GM18951 (cell line): ENCODE results near the gene C2CD4A.

Experiments
- POLR2A ChIP-seq: IDR thresholded peaks from 4 replicates; pipeline ENCODE4 v1.6.1; 2011; ENCODE audit warnings: mild to moderate bottlenecking; ENCODE audit not compliant: insufficient read length, insufficient read depth; ENCODE audit errors: extremely low read depth
- in situ Hi-C: fragments of 300-500 bp; cut with MboI; formaldehyde crosslinking; loops from one replicate; pipeline ENCODE4 v1.12.0; 2022; ENCODE audit warnings: low sequenced_read_pairs, mixed read lengths, inconsistent platforms; ENCODE audit not compliant: unreplicated experiment

The C2CD4A gene

DNA sequence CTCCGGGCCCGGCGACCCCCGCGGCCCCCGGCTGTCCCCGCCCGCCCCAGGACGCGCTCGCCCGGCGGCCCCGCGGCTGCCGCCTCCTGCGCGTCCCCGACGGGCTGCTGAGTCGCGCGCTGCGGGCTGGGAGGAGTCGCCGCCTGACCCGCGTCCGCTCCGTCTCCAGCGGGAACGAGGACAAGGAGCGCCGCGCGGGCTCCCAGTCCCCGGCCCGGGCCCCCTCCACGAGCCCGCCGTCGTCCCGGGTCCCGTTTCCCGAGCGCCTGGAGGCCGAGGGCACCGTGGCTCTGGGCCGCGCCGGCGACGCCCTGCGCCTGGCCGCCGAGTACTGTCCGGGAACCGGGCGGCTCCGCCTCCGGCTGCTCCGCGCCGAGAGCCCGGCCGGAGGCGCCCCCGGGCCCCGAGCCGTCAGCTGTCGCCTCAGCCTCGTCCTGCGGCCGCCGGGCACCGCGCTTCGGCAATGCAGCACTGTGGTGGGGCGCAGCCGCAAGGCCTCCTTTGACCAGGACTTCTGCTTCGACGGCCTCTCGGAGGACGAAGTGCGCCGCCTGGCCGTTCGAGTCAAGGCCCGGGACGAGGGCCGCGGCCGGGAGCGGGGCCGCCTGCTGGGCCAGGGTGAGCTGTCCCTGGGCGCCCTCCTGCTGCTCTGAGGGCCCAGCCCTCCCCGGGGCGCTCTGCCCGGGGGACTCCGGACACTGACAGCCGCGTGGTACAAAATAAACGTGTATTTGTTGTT is 1.5 kb downstream of the C2CD4A start:
- in situ Hi-C loops, result loop anchor here (5.0 kb wide), 1 partner anchor 201 kb away; no protein-coding TSS in a partner anchor
- TF ChIP-seq POLR2A, result no peak

DNA sequence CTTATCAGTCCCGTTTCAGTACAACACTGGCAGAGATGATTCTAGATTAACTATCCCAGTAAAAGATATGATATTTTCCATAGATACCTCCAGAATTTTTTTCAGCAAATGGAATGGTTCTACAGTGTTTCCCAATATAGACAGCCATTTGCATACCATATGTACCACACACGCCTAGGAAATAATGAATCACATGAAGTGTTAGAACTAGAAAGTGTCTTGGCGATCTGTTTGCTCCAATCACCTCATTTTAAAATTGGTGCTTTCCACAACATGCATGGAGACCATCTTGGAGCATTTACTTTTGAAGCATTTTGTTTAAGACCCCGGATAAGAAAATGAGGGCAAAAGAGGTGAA is 2.0 kb downstream of the C2CD4A start:
- in situ Hi-C loops, result loop anchor here (5.0 kb wide), 1 partner anchor 201 kb away; no protein-coding TSS in a partner anchor
- TF ChIP-seq POLR2A, result no peak

DNA sequence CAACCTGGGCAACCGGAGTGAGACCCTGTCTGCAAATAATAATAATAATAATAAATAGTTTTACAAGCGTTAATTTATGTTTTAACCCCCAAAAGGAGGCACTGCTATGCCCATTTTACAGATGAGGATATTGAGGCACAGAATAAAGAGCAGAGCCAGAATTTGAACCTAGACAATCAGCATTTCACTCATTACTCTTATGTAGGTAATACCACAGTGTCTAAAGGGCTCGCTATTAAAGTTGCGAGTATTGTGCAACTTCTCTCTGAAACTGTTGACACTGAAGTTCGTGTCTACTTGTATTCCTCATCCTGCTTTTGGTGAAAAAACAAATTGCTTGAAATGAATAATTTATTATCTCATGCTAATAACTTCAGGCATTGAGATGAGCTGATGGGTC is 2.8 kb downstream of the C2CD4A start:
- TF ChIP-seq POLR2A, result no peak

DNA sequence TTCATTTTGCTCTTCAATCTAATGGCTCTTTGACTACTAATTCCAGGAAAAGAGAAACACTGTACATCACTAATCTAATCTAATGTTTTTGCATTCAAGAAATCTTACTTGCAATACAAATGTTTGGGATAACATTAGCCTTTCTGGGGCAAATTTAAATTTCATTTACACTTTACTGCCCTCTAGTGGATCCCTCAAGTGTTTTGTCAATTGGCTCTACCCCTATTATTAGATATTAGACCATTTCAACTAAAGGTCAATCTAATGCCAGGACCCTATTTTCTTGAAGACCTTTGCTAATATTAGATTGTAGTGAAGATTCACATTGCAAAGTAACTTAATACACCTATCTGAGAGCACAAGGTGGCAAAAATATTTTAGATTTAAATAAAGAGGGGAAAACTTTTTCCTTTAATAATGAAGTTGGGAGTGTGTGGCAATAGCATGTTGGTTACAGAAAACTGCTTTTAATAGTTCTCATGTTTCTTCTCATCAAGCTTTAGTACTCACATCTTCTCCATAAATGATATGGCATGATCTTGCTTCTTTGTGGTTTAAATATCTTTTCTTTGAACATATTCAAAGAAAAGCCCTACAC is 5.0 kb downstream of the C2CD4A start:
- no peak for TF ChIP-seq POLR2A
- in situ Hi-C loops, result no loop called here

More for the DNA sequence above, 2.8 kb downstream of the C2CD4A start:
- in situ Hi-C loops, result loop anchor here (5.0 kb wide), 1 partner anchor 202 kb away; no protein-coding TSS in a partner anchor

DNA sequence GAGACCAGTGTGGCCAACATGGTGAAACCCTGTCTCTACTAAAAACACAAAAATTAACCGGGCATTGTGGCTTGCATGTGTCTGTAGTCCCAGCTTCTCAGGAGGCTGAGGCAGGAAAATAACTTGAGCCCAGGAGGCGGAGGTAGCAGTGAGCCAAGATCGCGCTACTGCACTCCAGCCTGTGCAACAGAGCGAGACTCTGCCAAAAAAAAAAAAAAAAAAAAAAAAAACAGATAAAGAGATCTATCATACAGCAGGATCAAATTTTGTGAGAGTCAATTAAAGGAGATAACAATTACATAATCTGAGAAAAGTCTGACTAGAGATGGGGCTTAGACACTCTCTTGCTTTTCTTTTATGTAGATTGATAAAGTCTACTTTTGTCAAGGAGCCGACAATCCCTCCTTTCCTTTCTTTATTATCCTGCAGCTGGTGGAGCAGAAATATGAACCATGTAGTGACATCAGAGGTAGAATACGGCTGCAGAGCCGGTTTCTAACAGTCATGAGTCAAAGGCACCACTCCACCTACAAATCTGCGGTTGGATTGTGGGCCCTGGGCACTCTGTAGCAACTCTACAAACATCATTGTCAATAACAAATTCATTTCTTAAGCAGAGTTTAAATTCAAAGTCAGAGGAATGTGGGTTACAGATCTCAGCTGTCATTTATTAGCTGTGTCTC is 9.0 kb downstream of the C2CD4A start:
- in situ Hi-C loops, result no loop called here
- no peak for TF ChIP-seq POLR2A

GRCh38 chr15:62079594-62079993 is 12.8 kb downstream of the C2CD4A start:
- in situ Hi-C loops, result no loop called here
- TF ChIP-seq POLR2A, result no peak

GRCh38 chr15:62083194-62084154 is 16.7 kb downstream of the C2CD4A start:
- no peak for TF ChIP-seq POLR2A
- in situ Hi-C loops, result no loop called here

- in situ Hi-C loops, result no loop called here
- no peak for TF ChIP-seq POLR2A
Measured at GRCh38 chr15:62085740-62086139, 19.0 kb downstream of the C2CD4A start.

- no peak for TF ChIP-seq POLR2A
- in situ Hi-C loops, result no loop called here
Measured at GRCh38 chr15:62087671-62088352, 21.0 kb downstream of the C2CD4A start.

- in situ Hi-C loops, result no loop called here
- no peak for TF ChIP-seq POLR2A
Measured at GRCh38 chr15:62088353-62088693, 21.5 kb downstream of the C2CD4A start.

DNA sequence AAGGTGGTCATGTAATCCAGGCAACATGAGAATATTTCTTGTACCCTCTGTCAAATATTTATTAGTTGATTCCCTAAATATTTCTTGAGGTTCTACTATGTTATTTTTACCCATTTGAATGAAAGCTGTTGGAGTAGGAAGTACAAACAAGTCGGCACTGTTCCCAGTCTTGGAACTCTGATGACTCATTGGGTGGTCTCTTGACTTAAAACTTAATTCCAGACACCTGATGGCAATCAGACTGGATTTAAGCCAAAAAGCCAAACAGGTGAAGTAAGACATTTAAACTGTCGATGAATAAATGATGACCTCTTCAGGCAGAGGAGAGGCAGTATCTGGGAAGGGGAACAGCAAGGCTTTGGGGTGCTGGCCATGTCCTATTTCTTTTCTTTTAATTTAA is 22.8 kb downstream of the C2CD4A start:
- TF ChIP-seq POLR2A, result no peak

GRCh38 chr15:62090988-62091387 is 24.2 kb downstream of the C2CD4A start:
- TF ChIP-seq POLR2A, result no peak

More for the DNA sequence above, 22.8 kb downstream of the C2CD4A start:
- in situ Hi-C loops, result no loop called here

More at GRCh38 chr15:62090988-62091387, 24.2 kb downstream of the C2CD4A start:
- in situ Hi-C loops, result no loop called here
